Globus pallidus (tissue), 1 donor: Measurements from ENCODE around the gene PDLIM5.
"Not testable (repeated sequence)": the region's sequence is repeated elsewhere in the genome, so short reads cannot be mapped to it uniquely, and the experiment has no call there.

Experiments
- DNase-seq: peaks from one replicate; pipeline ENCODE4 v3.0.0-alpha.2; 2015; ENCODE audit warnings: low spot score

Gene PDLIM5, protein sequence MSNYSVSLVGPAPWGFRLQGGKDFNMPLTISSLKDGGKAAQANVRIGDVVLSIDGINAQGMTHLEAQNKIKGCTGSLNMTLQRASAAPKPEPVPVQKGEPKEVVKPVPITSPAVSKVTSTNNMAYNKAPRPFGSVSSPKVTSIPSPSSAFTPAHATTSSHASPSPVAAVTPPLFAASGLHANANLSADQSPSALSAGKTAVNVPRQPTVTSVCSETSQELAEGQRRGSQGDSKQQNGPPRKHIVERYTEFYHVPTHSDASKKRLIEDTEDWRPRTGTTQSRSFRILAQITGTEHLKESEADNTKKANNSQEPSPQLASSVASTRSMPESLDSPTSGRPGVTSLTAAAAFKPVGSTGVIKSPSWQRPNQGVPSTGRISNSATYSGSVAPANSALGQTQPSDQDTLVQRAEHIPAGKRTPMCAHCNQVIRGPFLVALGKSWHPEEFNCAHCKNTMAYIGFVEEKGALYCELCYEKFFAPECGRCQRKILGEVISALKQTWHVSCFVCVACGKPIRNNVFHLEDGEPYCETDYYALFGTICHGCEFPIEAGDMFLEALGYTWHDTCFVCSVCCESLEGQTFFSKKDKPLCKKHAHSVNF

DNA sequence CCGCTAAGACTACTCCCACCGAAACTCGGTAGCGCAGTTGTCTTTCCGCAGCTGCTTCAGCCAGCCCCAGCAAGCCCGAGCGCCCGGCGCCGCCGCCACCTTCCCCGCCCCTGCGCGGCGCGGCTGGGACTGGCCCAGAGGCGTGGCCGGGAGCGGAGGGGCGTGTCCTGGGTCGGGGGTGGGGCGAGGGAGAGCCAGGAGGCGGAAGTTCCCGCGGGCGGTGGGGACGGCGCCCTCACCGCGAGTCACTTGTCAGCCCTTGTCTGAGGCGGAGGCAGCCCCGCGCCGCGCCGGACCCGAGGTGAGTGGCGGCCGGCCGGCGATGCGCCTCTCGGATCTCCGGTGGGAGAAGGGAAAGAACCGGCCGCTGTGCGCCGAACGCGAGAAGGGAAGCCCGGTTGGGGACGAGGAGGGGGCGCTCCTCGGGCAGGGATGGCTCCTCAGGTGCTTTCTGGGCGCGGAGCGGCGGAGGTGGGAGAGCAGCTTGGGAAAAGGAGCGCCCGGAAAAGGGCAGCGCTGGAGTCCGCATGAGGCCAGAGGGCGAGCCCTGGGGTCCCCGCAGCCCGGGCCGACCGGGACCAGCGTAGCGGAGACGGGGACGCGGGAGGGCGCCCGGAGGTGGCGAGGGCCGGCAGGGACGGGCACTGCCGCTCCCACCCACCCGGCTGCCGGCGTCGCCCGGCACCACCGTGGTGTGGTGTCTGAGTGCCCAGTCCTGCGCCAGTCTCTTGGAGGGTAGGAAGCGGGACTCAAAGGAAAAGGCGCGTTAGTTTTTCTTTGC, at the start of gene PDLIM5:
Gene PDLIM5 (plus strand): TSS at position 248 of the 781 bp plus-strand sequence. CDS start 3,347 bp downstream, outside the sequence.
- peak; percentile 94 for DNase-seq

DNA sequence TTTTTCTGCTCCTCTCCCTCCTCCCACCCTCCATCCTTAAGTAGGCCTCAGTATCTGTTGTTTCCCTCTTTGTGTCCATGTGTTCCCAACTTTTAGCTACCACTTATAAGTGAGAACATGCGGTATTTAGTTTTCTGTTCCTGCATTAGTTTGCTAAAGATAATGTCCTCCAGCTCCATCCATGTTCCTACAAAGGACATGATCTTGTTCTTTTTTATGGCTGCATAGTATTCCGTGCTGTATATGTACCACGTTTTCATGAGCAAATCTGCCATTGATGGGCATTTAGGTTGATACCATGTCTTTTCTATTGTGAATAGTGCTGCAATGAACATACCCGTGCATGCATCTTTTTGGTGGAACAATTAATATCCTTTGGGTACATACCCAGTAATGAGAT, 49.3 kb upstream of the PDLIM5 start:
- DNase-seq = not testable (repeated sequence)

DNA sequence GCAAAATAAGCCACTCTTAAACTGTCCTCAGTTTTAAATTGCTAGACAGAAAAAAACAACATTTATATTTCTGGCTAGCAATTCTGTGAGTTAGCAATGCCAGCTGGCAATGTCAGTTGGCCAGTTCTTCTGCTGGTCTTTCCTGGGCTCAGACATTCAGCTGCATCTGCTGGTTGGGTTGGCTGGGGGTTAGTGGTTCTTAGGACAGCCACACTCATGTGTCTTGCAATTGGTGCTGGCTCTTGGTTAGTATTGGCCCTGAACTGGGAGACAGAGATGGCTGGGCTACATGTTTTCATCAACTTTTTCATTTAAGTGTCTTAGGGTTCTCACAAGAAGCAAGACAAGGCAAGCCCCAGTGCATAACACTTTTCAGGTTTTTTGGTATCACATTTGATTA, 48.0 kb upstream of the PDLIM5 start:
- no peak for DNase-seq

DNA sequence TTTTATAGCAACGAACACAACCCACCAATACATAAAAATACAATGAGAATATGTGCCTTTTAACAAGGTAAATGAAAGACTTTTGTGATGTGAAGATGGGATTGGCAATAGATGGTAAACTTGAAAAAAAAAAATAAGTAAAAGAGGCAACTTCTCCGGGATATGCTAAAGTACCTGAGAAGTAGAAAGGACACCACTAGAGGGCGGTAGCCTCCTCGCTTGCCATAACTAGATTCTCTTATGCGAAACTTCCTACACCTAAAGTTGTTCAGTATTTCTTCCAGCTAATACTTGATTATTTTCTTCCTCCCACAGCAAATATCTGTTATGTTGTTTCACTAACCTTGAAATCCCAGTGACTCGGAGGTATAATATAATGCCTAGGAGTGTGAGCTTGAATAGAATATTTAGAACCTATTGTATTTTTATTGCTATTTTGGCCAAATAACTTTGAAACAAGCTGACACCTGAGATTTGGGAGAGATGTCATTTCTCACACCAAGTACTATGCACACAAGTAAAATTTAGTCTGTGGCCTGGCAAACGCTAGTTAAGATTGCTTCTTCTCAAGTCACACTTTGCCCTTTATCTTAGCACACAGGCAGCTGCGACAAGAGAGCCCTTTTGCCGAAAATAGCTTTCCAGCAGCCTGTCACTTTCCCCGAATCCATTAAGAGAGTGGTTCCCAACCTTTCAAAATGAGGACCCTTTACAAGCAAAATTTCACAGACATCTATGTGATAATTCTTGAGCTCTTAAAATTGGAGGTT, 44.9 kb upstream of the PDLIM5 start:
- peak; percentile 78 for DNase-seq

DNA sequence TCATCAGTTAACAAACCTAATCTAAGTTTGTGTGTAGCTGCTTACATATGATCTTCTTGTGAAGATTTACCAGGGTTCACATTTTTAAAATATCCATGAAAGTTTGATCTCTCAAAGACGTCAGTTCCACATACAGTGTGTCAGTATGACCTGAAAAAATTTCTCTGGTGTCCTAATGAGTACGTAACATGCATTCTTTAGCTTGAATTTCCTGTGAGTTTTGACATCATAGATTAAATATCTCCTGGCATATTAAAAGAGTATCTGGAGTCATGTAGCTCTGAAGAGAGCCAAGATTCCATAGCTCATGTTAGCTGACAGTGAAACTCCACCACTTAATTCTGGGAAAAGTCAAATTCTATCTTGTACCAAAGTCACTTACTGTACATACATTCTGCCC, 43.9 kb upstream of the PDLIM5 start:
- DNase-seq = no peak

DNA sequence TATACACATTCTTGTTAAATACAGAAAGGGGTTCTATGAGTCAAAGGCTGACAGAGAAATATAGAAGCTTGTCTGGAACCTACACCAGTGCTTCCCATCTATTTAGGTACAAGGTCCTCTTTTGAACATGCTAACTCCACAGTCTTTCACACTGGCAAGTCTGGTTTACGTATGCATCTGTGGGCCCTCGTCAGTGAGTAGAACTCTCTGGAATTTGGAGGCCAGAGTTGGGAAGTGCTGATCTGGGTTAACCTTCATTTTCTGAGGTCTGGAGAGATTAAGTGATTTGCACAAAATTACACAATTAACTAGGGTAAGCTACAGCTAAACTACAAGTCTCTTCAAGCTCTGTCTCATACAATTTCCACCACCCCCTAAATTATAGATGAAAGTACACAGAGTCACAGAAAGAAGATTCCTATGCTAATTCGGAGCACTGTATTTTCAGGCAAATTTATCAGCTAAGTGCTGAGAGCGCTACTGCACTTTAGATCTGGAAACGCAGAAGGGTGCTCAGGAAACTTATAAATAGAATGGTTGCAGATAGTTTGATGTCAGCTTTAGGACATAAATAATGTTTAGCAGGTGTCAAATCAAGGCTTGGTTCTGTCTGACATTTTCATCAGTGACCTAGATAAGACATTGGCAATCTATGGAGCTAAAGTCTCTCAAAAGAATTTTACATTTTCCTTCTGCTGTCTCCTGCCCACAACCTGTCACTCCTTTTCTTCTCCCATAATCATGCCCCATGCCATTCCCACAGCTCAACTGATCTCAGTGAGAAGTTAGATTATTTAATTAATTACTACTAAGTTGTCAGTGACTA, 43.0 kb upstream of the PDLIM5 start:
- no peak for DNase-seq

DNA sequence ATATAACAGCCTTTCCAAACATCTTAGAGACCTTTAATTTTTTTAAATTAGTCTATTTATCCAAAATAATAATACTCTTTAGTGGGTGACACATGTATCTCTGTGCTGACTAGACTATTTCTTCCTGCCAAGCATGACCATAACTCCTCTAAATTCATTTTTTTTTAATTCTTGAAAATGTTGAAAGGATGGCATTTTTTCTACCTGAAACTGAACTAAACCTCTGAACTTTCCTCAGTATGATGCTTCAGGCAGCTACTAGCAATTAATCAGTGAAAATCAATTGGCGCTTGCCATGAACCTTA, 42.4 kb upstream of the PDLIM5 start:
- DNase-seq = no peak

DNA sequence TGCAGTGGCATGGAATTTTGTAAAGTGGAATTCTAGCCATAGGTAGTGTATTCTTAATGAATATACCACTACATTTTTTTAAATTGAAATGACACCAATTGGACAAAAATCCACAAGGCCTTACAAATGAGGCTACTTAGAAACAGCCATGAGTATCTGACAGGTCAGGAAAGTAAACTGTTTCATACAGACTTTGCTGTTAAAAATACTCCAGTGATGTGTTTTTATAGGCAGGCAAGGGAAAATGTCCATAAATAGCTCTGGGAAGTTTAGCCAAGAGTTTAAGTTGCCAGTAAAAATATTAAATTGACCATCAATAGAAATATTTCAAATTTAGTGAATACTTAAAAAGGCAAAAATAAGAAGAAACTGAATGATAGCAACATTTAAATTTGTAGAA, 41.8 kb upstream of the PDLIM5 start:
- DNase-seq = no peak

DNA sequence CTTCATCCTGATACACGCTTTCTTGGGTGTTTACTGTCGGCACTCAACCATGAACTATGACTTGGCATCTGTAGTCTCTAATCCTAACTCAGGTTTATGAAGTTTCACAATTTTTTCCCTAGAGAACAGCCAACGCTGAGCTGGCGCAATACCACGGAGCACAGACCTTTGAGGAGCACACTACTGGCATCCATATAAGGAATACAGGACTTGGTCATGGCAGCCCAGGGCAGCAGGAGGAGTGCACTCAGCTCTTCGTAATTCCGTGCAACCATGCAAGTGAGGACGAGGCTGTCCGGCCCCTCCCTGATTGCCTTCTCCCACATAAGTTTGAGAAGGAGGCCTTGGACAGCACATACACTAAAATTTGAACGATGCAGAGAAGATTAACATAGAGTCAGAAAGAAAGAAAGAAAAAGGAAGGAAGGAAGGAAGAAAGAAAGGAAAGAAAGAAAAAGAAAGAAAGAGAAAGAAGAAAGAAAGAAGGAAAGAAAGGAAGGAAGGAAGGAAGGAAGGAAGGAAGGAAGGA, 41.0 kb upstream of the PDLIM5 start:
- DNase-seq = no peak

DNA sequence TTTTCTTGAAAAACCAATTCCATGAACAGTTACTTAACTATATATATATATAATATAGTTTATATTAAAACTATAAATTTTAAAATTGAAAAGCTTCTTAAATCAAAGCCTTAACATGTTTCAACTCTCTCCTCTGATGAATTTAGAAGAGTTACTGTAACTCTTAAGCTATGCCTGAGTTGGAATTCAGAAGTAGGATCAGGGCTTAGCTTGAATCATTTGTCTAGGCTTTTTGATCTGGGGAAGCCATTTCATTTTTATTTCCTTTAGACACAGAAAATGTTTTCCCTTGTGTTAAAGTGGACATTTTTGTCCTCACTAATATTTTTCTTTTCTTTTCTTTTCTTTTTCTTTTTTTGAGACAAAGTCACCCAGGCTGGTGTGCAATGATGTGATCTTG, 40.4 kb upstream of the PDLIM5 start:
- DNase-seq = no peak

DNA sequence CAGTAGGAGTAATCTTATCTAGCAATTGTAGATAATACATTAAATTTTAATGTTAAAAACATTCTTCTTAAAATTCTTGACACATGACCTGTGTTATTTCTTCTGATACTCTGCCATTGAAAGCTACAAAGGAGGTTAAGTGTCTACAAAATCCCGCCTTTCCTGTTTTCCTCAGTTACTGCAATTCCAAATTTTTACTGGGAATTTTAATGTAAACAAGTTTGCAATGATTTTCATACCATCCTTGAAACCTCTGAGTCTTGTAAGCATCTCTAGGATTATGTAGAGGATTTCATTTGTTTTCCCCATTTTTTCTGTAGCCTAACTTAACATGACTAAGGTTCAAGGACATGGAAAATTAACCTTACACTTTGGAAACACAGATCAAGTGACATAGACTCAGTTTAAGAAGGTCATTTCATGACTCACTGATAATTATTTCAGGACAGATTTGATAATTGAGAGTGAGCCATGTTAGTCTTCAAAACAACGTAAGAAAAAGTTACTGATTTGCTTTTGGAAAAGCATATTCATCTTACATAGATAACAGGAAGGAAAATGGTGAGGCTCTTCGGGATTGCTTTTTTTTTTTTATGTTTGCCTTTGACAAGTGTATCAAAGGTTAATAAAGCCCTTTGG, 39.6 kb upstream of the PDLIM5 start:
- DNase-seq = no peak

DNA sequence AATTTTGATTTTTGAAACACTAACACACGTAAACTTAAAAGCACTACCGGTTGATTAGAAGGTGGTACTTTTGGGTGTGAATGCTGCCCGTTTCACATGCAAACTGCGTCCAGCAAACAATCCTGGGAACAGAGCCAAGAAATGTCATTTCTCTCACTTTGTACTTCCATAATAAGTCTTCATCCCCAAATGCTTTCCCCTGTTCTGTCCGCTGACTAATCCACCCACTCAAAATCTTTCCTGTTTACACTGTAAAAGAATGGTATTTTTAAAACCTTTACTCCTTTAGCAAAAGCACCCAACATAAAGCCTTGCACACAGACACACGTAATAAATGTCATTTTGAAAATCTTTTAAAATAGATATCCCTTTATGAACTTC, 39.1 kb upstream of the PDLIM5 start:
- no peak for DNase-seq

DNA sequence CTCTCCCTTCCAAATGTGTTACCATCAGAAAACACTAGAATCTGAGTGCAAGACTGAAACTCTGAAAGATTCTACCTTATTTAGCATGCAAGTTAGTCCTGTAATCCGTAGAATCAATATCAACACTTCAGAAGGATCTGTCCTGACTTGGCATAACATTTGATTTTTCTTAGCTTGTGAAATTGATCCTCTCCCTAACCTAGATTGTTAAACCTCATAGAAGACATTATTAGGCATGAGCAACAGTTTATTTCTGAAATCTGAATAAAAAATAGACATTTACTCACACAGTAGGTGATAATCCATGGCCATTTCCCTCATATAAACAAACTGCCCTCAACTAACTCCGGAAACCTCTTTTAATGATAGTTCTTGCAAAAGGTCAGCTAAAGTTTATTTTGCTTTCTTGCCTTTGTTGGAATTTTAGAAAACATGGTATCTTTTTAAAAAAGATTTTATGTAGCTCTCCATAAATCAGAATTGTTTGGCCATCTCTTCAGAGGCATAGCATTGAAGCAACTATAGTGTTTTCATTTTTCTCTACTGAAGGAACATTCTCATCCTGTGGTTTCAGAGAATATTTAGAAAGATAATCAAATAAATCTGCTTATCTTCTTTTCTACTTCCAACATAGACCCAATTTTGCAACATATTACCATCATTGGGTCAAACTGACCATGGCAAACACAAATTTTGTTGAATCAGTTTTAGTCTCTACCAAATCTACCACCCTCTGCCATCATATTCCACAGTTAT, 38.5 kb upstream of the PDLIM5 start:
- no peak for DNase-seq

DNA sequence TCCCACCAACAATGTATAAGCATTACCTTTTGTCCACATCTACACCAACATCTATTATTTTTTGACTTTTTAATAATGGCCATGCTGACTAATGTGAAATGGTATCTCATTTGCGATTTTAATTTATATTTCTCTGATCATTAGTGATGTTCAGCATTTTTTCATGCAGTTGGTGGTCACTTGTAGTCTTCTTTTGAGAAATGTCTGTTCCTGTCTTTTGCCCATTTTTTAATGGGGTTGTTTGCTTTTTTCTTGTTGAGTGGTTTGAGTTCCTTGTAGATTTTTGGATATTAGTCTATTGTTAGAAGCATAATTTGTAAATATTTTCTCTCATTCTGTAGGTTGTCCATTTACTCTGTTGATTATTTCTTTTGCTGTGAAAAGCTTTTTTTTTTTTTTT, 36.8 kb upstream of the PDLIM5 start:
- DNase-seq = no peak

DNA sequence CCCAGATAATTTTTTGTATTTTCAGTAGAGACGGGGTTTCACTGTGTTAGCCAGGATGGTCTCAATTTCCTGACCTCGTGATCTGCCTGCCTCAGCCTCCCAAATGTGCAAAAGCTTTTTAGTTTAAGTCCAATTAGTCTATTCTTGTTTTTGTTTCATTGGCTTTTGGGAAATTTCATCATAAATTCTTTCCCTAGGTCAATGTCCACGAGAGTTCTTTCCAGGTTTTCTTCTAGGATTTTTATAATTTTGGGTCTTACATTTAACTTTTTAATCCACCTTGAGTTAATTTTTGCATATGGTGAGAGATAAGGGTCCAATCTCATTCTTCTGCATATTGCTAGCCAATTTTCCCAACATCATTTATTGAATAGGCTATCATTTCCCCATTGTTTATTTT, 36.3 kb upstream of the PDLIM5 start:
- no peak for DNase-seq

DNA sequence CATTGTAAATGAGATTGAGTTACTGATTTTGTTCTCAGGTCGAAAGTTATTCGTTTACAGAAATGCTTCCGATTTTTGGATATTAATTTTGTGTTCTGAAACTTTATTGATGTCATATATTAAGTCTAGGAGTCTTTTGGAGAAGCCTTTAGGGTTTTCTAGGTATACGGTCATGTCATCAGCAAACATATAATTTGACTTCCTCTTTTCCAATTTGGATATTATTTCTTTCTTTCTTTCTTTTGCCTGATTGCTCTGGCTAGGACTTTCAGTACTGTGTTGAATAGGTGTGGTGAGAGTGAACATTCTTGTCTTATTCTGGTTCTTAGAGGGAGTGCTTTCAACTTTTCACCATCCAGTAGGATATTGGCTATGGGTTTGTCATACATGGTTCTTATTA, 35.4 kb upstream of the PDLIM5 start:
- DNase-seq = no peak

DNA sequence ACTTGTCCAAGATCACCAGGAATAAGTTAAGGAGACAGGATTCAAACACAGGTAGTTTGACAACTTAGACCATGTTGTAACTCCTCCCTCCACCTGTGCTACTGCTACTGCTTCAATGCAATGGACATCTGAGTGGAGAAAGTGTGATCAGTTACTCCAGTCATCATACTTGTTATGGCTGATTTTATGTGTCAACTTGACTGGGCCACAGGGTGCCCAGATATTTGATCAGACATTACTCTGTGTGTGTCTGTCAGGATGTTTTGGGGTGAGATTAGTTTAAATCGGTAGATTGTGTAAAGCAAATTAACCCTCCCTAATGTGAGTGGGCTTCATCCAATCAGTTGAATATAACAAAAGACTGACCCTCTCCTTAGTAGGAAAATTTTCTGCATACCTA, 34.8 kb upstream of the PDLIM5 start:
- DNase-seq = no peak

DNA sequence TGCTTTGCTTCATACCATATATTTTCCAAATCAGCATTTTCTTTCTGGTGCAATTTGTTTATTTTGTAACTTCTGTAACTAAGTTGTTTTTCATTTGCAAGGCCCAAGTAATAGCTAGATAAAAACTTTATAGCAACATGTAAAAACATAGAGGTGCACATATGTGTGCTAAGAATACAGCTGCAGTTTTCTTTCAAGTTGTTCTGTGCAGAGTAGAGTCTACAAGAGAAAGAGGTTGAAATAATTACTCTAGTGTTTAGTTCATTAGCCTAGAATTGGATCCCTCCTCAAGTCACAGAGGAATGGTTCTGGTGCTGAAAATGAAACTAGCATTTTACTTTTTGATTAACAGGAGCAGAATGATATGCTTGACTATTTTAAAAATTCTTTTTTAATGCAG, 32.2 kb upstream of the PDLIM5 start:
- no peak for DNase-seq

DNA sequence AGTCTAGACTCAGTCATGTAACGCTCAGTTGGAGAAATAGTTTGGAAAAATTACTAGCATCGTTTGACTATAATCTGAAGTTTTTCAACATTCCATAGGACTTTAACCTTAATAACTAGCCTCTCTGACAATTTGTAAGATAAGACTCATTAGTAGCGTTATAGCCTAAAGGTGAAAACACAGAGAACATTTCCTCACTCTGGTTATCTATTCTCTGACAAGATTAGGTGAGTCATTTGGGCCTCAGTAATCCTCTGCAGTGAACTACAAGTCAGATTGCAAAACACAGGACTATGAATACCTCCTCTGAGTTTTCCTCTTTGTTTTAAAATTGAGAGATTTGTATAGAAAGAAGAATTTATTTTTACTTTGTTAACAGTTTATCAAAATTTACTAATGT, 31.8 kb upstream of the PDLIM5 start:
- no peak for DNase-seq

DNA sequence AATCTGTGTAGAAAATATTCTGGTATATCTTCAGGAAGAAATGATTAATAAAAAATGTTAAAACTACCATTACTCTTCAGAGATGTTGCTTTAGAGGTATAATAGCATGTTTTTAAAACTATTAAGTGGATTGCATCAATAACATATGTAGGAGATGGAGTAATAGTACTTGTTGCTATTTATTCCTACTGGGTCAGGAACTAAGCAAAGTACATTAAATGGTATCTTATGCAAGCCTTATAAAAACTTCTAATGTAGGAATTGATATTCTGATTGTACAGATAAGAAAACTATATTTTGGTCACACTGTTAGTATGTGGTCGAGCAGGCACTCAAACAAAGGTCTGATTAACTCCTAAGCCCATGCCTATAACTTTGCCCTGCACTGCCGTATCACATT, 31.4 kb upstream of the PDLIM5 start:
- DNase-seq = no peak
